Pons (tissue), 1 donor: ENCODE data around the gene ING5.
"Not testable (repeated sequence)": the region's sequence is repeated elsewhere in the genome, so short reads cannot be mapped to it uniquely, and the experiment has no call there.

ENCODE experiments used
- DNase-seq: peaks from one replicate; pipeline ENCODE4 v3.0.0-alpha.2; 2016; ENCODE audit warnings: low spot score

ING5 gene

DNA sequence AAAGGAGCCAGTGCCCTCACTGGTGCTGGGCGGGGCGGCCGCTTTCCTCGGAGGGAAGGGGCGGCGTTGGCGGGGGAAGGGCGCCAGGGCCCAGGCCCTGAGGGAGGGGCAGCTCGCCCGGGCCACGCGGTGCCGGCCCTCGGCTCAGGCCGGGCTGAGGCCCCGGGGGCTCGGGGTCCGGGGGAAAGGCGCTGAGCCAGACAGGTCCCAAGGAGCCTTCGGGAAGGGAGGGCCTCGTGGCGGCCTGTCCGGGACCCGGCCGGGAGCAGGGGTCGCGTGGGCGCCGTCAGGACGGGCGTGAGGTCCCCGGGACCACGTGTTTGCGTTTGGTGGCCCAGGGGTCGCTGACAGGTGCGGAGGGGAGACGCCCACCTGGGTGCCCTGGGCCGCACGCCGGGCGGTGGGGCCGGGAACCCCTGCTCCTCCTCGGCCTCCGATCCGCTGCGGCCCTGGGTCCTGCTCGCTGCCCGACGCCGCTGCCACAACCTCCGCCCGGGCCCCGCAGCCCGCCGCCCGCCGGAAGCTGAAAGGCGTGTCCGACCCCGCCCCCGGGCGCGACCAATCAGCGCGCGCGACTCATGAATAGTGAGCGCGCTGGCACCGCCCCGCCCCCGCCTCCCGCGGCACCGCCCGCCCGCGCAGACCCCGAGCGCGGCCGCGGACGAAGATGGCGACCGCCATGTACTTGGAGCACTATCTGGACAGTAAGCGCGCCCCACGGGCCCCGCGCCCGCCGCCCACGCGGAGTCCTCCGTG is at the start of gene ING5:
TSS of gene ING5 (plus strand) at position 641 of the 756 bp plus-strand sequence. CDS start at position 668, 27 bp downstream.
- peak; percentile 80 for DNase-seq

- DNase-seq, result no peak
Observed at GRCh38 chr2:241652142-241652541, 49.7 kb upstream of the ING5 start.

GRCh38 chr2:241652722-241653121 is 49.1 kb upstream of the ING5 start:
- DNase-seq, result no peak

DNA sequence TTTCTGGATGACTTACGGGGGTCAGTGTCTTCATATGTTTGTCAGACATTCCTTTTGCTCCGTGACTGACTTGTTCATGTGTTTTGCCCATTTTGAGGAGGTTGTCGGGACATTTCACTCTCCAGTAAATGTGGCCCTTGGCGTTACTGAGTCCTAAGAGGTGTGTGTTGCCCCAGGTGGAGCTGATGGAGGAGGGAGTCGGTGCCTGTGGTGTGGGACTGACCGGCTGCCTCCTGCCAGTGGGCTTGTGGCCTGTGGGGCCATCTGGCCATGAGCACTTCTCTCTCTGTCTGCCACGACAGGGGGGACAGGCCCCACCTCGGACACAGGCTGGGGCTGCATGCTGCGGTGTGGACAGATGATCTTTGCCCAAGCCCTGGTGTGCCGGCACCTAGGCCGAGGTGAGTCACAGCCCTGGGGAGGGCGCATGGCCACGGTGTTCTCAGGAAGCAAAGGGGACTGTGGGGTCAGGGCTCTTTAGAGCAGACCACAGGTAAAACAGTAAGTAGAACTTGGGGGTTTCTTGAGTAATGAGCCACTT is 48.6 kb upstream of the ING5 start:
- no peak for DNase-seq

DNA sequence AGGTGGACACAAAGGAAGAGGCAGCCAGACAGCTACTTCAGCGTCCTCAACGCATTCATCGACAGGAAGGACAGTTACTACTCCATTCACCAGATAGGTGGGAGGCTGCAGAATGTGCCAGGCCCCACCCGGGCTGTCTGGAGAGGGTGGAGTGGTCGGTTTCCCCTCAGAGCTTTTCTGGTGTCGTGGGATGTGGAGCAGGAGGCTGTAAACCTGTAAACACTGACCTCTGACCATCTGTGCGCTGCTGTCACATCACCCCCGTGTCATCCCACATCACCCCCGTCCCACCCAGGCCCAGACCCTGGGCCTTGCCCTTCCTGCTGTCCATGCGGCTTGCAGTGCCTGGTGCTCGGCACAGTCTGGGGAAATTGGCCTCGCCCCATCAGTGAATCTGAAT is 47.3 kb upstream of the ING5 start:
- no peak for DNase-seq

DNA sequence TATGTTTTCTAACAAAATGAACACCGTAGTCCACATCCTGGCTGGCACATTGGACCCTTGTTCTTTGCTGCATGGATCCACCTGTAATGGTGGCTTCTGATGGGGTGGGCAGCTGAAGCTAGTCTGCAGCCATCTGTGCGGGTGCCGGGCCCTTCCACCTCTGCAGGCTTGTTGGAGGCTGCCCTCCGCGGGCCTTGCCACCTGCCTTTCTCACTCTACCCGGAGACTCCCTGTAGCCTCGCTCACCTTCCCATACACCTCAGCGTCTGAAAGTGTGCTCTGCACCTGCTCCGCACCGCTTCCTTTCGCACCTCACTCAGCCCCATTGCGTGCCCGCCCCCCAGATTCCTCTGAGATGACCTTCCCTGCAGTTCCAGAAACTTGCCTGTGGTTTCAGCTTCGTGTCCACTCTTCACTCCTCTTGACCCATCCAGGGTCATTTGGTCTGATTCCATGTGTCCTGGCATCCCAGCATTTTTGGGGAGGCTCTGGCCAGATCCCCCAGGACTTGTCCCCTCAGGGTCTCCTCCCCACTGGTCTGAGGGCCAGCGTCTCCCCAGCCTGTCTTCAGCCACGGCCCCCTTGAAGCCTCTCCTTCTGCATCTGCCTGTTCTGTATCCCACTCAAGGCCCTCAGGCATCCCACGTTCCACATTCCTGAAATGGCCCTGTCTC is 46.2 kb upstream of the ING5 start:
- DNase-seq, result no peak

GRCh38 chr2:241656190-241656741 is 45.6 kb upstream of the ING5 start:
- DNase-seq, result no peak

GRCh38 chr2:241657786-241658254 is 44.0 kb upstream of the ING5 start:
- no peak for DNase-seq

DNA sequence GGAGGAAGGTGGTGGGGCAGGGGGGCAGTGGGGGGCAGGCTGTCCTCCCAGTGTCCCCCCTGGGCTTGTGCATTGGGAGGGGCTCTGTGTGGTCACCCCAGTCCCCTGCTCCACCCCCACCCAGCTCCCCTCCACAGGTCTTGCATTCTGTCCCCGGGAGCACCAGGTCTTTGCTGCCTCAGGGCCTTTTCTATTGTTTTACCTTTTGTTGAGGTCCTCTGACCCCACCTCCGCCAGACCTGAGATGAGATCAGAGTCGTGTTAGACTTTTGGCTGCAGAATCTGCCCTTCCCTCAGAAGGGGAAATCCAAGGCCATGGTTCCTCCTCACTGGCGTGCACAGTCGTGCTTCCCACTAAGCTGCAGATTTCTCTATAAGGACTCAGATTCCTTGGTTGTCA is 43.5 kb upstream of the ING5 start:
- DNase-seq, result no peak

DNA sequence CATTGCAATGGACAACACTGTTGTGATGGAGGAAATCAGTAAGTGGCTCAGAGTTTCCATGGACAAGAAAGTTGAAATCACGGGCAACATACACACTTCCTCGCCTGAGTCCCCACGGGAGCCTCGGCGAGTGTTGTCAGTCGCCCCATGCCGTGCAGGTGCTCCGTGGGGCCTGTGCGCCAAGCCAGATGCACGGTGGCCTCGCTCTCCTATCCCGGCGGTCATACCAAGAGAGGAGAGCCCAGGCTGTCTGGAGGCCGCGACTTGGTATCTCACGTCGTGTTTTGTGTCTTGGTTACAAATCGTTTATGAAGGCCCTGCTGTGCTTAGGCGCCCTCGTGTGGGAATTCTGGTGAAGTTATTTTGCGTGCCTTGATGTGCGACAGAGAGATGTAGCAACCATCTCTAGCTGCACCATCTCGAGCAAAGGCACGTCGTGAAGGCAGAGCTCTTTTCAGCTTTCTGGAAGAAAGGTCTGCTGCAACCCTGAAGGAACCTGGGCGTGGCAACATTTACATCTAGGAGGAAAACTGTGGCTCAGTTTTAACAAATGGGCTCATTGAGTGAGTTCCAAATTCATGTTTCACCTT is 42.6 kb upstream of the ING5 start:
- DNase-seq, result peak; percentile 80

DNA sequence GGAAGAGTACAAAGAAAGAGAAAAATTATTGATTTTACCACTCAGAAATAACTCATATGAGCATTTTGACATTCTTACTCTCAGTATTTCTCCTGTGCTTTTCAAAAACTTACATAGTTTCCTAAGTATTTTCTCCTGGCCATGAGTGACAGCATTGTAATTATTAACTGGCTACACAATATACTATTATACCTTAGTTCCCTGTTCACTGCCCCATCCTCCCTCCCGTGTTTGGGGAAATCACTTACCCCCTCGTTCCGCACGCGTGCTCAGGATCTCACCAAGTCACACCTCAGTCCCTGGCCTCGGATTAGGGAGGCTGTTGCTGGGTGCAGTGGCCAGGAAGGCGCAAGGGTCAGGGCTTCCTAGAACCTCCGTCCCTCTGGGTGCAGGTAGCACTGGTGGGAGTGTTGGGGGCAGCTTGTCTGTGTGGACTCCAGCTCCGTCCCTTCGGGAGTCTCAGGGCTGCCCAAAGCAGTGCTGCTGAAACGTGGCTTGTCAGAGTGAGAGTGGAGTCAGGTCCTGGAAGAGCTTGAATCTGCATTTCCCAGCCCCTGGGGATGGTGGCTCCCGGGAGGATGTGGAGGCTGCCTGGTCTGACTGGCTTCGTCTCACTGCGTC is 41.1 kb upstream of the ING5 start:
- DNase-seq, result no peak

- DNase-seq, result not testable (repeated sequence)
Observed at GRCh38 chr2:241662731-241663130, 39.1 kb upstream of the ING5 start.

DNA sequence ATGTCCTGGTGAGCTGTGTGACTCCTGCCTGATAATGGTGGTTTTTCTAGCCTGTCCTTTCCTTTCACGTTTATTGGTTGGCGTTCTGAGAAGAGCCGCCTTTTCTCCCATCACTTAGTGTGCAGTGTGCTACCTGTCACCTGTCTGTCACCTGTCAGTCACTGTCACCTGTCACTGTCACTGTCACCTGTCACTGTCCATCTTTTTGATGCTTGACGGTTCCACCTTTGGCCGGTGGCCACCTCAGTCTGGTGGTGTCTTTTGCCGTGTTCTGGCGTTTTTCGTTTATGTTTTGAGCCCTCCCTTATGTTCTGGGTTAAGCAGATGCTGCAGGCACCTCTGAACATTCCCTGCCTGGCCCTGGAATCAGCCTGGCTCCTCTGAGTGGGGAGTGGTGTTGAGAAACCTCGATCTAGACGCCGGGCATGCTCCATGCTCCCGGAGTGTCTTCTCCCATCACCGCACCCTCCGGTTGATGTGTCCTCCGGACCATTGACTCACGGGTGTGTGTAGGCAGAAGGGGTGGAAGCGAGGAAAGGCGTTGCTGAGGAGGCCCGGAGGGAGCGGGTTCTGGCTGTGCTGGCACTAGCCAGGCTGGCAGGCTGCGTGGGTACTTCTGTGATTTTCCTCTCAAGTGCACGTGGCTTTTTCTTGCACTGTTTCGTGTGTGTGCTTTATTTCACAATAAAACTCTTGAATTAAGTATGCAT is 36.0 kb upstream of the ING5 start:
- DNase-seq, result no peak

GRCh38 chr2:241666627-241667400 is 35.0 kb upstream of the ING5 start:
- DNase-seq, result no peak

GRCh38 chr2:241668354-241668753 is 33.5 kb upstream of the ING5 start:
- no peak for DNase-seq

DNA sequence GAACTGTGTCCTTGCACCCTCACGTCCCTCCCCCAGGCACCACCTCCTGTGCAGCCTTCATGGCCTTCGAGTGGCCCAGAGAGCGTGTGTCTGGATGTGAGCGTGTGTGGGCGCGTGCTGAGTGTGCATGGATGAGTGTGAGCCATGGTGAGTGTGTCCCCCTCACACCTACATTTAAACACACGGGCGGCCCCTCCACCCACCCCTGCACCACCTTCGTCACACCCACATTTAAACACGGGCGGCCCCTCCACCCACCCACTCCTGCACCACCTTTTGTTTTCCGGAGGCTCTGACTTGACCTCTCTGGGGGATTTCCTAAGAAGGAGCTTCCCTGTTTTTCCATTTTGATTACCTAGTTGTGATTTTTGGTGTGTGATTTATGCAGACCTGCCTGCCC is 33.0 kb upstream of the ING5 start:
- no peak for DNase-seq

DNA sequence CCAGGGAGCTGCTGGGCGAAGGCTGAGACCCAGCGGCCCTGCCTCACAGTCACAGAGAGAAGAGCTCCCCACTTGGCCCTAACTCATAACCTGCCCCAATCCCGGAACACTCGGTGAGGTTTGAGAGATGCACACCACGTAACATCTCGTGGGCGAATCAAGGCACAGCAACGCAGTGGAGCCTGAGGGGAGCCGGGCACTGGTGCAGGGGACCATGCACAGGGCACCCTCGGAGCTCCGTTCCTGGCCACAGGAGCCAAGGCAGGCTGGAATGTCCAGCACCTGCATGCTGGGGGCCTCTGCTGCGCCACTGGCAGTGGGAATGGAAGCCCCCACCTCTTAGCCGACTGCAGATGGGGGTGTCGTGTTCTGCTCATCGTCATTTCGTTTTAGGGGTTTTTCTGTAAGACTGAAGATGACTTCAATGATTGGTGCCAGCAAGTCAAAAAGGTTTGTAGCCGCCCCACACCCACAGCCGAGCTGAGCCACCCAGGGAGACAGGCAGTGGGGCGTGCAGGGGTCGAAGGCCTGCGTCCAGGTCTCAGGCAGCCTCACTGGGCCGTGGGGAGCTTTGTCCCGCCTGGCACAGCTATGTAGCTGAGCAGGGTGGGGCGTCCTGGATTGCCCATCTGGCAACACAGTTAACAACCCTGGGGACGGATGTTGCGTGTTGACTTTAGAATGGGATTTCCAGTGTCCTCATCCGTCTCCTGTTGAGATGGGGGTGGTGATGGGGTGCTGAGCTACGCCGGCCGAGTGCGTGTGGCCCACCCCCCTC is 31.3 kb upstream of the ING5 start:
- DNase-seq, result no peak

- DNase-seq, result no peak
Observed at GRCh38 chr2:241671457-241672240, 30.2 kb upstream of the ING5 start.
